Transverse colon (tissue), 4 donors: ENCODE measurements around the gene IRAG1.
A peak's percentile ranks its signal among the peaks of the same experiment; 100 is the strongest.

ENCODE experiments used
- CTCF ChIP-seq, 5 experiments: fragments of 200-600 bp in 3 of 5; fragments of 450-650 bp in 2 of 5; sonication (generic) in 3 of 5; IDR thresholded peaks; 1 replicate in 2 of 5; 2 replicates in 3 of 5; pipeline ENCODE4 v1.5.1; 2016 to 2017; ENCODE audit warnings: antibody characterized with exemption in 5 of 5, inconsistent platforms in 3 of 5, mild to moderate bottlenecking in 2 of 5, moderate library complexity in 1 of 5
- POLR2A ChIP-seq: fragments of 450-650 bp; IDR thresholded peaks from one replicate; pipeline ENCODE4 v1.6.1; 2016; ENCODE audit warnings: antibody characterized with exemption, mild to moderate bottlenecking, moderate library complexity
- POLR2AphosphoS5 ChIP-seq, 3 donors: sonication (generic); formaldehyde crosslinking; IDR thresholded peaks; one replicate each; pipeline ENCODE4 v1.6.1; 2016; ENCODE audit warnings: antibody characterized with exemption in 3 of 3

GRCh38 chr11:10653946-10654810, 39.4 kb downstream of the IRAG1 start:
- TF ChIP-seq CTCF (IDR thresholded peaks at IDR 0.05) = peak; percentile 64 to 70 (median 66)
- no peak for TF ChIP-seq POLR2A
- no peak for TF ChIP-seq POLR2AphosphoS5 (IDR thresholded peaks at IDR 0.05)
